Pericardium fibroblast (primary cell): ENCODE measurements around the gene UBE2E3. TPM values are rescaled to one million over a fixed set of nuclear protein-coding genes. Genes with fewer than 3 reads are reported as not detected.

ENCODE experiments used
- total RNA-seq: library from RNA; depleted of rRNA; stranded (reverse); fragments of >200 nt; gene quantifications from 2 replicates; pipeline ENCODE4 v1.2.3, GENCODE V29; 2015

UBE2E3 gene
- 63.7 and 64.9 TPM in 2 replicates for total RNA-seq

DNA sequence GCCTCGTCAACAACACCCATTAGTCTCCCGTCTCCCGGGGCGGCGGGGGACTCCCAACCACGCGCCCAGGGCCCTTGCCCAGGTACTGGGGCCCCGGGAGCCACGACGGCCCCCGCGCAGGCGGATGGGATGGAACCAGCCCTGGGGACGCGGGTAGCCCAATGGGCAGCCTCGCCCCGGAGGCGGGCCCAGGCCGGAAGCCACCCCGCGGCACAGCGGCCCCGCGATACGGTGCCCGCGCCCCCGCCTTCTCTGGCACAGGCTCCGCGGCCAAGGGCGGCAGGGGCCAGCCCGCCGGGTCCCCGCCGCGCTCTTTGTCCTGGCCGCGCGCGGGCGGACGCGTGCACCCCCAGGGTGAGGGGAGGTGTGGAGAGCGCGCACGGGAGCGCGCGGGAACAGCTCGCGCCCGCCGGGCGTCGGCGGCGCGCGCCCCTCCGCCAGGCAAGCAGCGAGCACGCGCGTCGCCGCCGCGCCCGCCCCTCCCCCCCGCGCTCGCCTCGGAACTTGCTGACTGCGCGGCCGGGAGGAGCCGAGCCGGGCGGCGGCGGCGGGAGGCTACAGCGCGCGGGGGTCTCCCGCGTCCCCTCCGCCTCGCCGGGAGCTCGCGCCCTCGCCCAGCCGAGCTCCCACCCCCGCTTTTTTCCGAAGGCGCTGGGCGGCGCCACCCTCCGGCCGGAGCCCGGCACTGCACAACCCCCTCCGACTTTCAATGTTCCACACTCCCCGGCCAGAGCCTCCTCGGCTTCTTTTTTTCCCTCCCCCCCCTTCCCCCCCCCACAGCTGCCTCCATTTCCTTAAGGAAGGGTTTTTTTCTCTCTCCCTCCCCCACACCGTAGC is at the start of gene UBE2E3:
Gene UBE2E3, plus strand, starts transcription at position 500 of the 837 bp plus-strand sequence. CDS start 1,438 bp downstream, outside the sequence.

